Esophagus squamous epithelium (tissue), 4 donors: ENCODE data around the gene SLC43A2.

Source experiments
- CTCF ChIP-seq, 6 experiments: fragments of 450-650 bp in 4 of 6; fragments of 200-600 bp in 2 of 6; sonication (generic) in 2 of 6; IDR thresholded peaks; one replicate each; pipeline ENCODE4 v1.5.1; 2016 to 2019; ENCODE audit warnings: antibody characterized with exemption in 6 of 6, mild to moderate bottlenecking in 4 of 6, moderate library complexity in 4 of 6
- POLR2A ChIP-seq, 4 donors: fragments of 450-650 bp; IDR thresholded peaks; one replicate each; pipeline ENCODE4 v1.6.1; 2017; ENCODE audit warnings: antibody characterized with exemption in 4 of 4, mild to moderate bottlenecking in 4 of 4, moderate library complexity in 3 of 4

GRCh38 chr17:1634841-1635650, 6.4 kb upstream of the SLC43A2 start:
- TF ChIP-seq CTCF (IDR thresholded peaks at IDR 0.05) (no peak), POLR2A (IDR thresholded peaks at IDR 0.05) (no peak)
